ENCODE results near the gene RAPGEF2.

GRCh38 chr4:159155119-159155518 is 52.2 kb downstream of the RAPGEF2 start:
- TF ChIP-seq ZNF140 (tag by site-specific recombination; IDR thresholded peaks at IDR 0.05) (no peak), AEBP2 (tag by site-specific recombination; IDR thresholded peaks at IDR 0.05; ENCODE audit: borderline replicate concordance) (no peak), HOXA7 (CRISPR knock-in tag; IDR thresholded peaks at IDR 0.05; ENCODE audit: borderline replicate concordance) (no peak), BCL11A (tag by site-specific recombination; IDR thresholded peaks at IDR 0.05; ENCODE audit: low read depth) (no peak), ZBTB49 (tag by site-specific recombination; IDR thresholded peaks at IDR 0.05; ENCODE audit: low read depth) (no peak), ZNF580 (tag by site-specific recombination; IDR thresholded peaks at IDR 0.05) (no peak), REST (tag by site-specific recombination; IDR thresholded peaks at IDR 0.05) (no peak), ZNF18 (tag by site-specific recombination; IDR thresholded peaks at IDR 0.05) (no peak)

Measured in HEK293 (cell line).